ENCODE measurements around the gene DBR1. TPM values are rescaled to one million over a fixed set of nuclear protein-coding genes. Genes with fewer than 3 reads are reported as not detected.

The DBR1 gene
- total and polyA plus RNA-seq, 2 of the 13 experiments (the other 11 are each of a cell fraction or from before 2014, with no cell fraction given), result 6.4 to 16.7 TPM

GRCh38 chr3:138118612-138119422 lies 55.9 kb downstream of the DBR1 start (continued):
- no peak for TF ChIP-seq ZNF292 (CRISPR knock-in tag; IDR thresholded peaks at IDR 0.05; ENCODE audit: borderline replicate concordance, low read depth)
- TF ChIP-seq RBAK (CRISPR knock-in tag; IDR thresholded peaks at IDR 0.05), result no peak
- 0 out of 2 replicates have a peak, but pooled peaks have one; percentile 21 for TF ChIP-seq HDAC1 (CRISPR knock-in tag; IDR thresholded peaks at IDR 0.05)
- TF ChIP-seq ZFP41 (CRISPR knock-in tag; IDR thresholded peaks at IDR 0.05; ENCODE audit: borderline replicate concordance), result no peak
- TF ChIP-seq RAD21 (CRISPR knock-in tag; IDR thresholded peaks at IDR 0.05), result peak; percentile 78
- TF ChIP-seq ZNF350 (CRISPR knock-in tag; IDR thresholded peaks at IDR 0.05; ENCODE audit: borderline replicate concordance, low read depth), result 0 out of 2 replicates have a peak, but pooled peaks have one; percentile 23
- TF ChIP-seq ZNF282 (IDR thresholded peaks at IDR 0.05; ENCODE audit: partially characterized antibody), result no peak
- TF ChIP-seq PRMT3 (CRISPR knock-in tag; IDR thresholded peaks at IDR 0.05; ENCODE audit: borderline replicate concordance, low read depth), result no peak
- peak; percentile 10 for TF ChIP-seq SKI (IDR thresholded peaks at IDR 0.05; ENCODE audit: partially characterized antibody)
- TF ChIP-seq TRIM24 (CRISPR knock-in tag; IDR thresholded peaks at IDR 0.05), result no peak
- no peak for TF ChIP-seq TFAP4 (IDR thresholded peaks at IDR 0.05; ENCODE audit: borderline replicate concordance, low read depth)
- no peak for TF ChIP-seq ZNF557 (CRISPR knock-in tag; IDR thresholded peaks at IDR 0.05)
- no peak for TF ChIP-seq ZNF431 (CRISPR knock-in tag; IDR thresholded peaks at IDR 0.05; ENCODE audit: borderline replicate concordance, low read depth)
- TF ChIP-seq GATAD1 (CRISPR knock-in tag; IDR thresholded peaks at IDR 0.05), result no peak
- TF ChIP-seq ZMAT5 (CRISPR knock-in tag; IDR thresholded peaks at IDR 0.05; ENCODE audit: borderline replicate concordance, low read depth), result no peak
- TF ChIP-seq ZNF574 (CRISPR knock-in tag; IDR thresholded peaks at IDR 0.05), result 0 out of 2 replicates have a peak, but pooled peaks have one; percentile 27
- no peak for TF ChIP-seq ELF1 (CRISPR knock-in tag; IDR thresholded peaks at IDR 0.05)
- no peak for TF ChIP-seq ZNF766 (CRISPR knock-in tag; IDR thresholded peaks at IDR 0.05; ENCODE audit: borderline replicate concordance)
- no peak for TF ChIP-seq GZF1 (CRISPR knock-in tag; IDR thresholded peaks at IDR 0.05)
- TF ChIP-seq SMC3 (IDR thresholded peaks at IDR 0.05; ENCODE audit: low read length), result peak; percentile 90
- TF ChIP-seq THYN1 (CRISPR knock-in tag; IDR thresholded peaks at IDR 0.05; ENCODE audit: borderline replicate concordance, low read depth), result no peak
- TF ChIP-seq ZSCAN21 (CRISPR knock-in tag; IDR thresholded peaks at IDR 0.05; ENCODE audit: borderline replicate concordance), result no peak
- TF ChIP-seq KAT2B (IDR thresholded peaks at IDR 0.05; ENCODE audit: borderline replicate concordance, low read depth, low read length), result no peak
- TF ChIP-seq DNMT1 (CRISPR knock-in tag; IDR thresholded peaks at IDR 0.05), result no peak
- peak; percentile 55; the same call in 1 of the 2 replicates for TF ChIP-seq ZNF629 (CRISPR knock-in tag; conservative IDR thresholded peaks at IDR 0.05)
- TF ChIP-seq ARNT (IDR thresholded peaks at IDR 0.05), result no peak
- no peak for TF ChIP-seq ZNF207 (IDR thresholded peaks at IDR 0.05; ENCODE audit: borderline replicate concordance)
- TF ChIP-seq STAG1 (CRISPR knock-in tag; IDR thresholded peaks at IDR 0.05), result peak; percentile 77
- TF ChIP-seq SALL1 (CRISPR knock-in tag; IDR thresholded peaks at IDR 0.05), result 0 out of 2 replicates have a peak, but pooled peaks have one; percentile 27
